HUDEP-2 (cell line): Measurements from ENCODE around the gene MBD3L5.
"Not testable (repeated sequence)": the region's sequence is repeated elsewhere in the genome, so short reads cannot be mapped to it uniquely, and the experiment has no call there.

Source experiments
- DNase-seq, 76 experiments: peaks; one replicate each; lab custom pipeline; 2025; ENCODE audit not compliant: unreplicated experiment in 76 of 76; lab: John Stamatoyannopoulos, UW

The MBD3L5 gene

GRCh38 chr19:7051421-7051820, 21.0 kb downstream of the MBD3L5 start:
- not testable (repeated sequence) for DNase-seq

GRCh38 chr19:7052896-7053295, 22.5 kb downstream of the MBD3L5 start:
- DNase-seq = not testable (repeated sequence)

GRCh38 chr19:7054635-7055368, 24.4 kb downstream of the MBD3L5 start:
- DNase-seq = not testable (repeated sequence)

- DNase-seq = not testable (repeated sequence)
Observed at GRCh38 chr19:7055679-7056078, 25.3 kb downstream of the MBD3L5 start.

GRCh38 chr19:7056371-7056770, 26.0 kb downstream of the MBD3L5 start:
- not testable (repeated sequence) for DNase-seq

GRCh38 chr19:7058576-7058975, 28.2 kb downstream of the MBD3L5 start, which contains the start of gene MBD3L3:
TSS of gene MBD3L3 (minus strand) at chr19:7058676. CDS start at chr19:7058605, 71 bp downstream.
- not testable (repeated sequence) for DNase-seq

- DNase-seq = not testable (repeated sequence)
Observed at GRCh38 chr19:7059977-7060376, 29.6 kb downstream of the MBD3L5 start.

GRCh38 chr19:7063339-7063738, 33.0 kb downstream of the MBD3L5 start:
- DNase-seq = no peak

GRCh38 chr19:7063764-7064418, 33.5 kb downstream of the MBD3L5 start:
- DNase-seq = no peak

GRCh38 chr19:7067122-7067521, 36.7 kb downstream of the MBD3L5 start:
- DNase-seq = peak in 15 of 76 experiments; percentile 5 to 48 (median 19)

- DNase-seq = no peak
Observed at GRCh38 chr19:7067716-7068115, 37.3 kb downstream of the MBD3L5 start.

- no peak for DNase-seq
Observed at GRCh38 chr19:7068599-7068998, 38.2 kb downstream of the MBD3L5 start.

- DNase-seq = peak; percentile 35 to 100 (median 99)
Observed at GRCh38 chr19:7069042-7069903, 38.9 kb downstream of the MBD3L5 start, which contains the start of gene ZNF557. TSS of gene ZNF557 (plus strand) at chr19:7069703. CDS start at chr19:7075075, 5,372 bp downstream.

GRCh38 chr19:7069904-7070226, 39.5 kb downstream of the MBD3L5 start:
- DNase-seq = peak in 2 of 76 experiments; percentile 27 to 34

GRCh38 chr19:7072541-7072940, 42.2 kb downstream of the MBD3L5 start:
- DNase-seq = no peak

GRCh38 chr19:7074705-7075282, 44.4 kb downstream of the MBD3L5 start:
- DNase-seq = no peak

- DNase-seq = no peak
Observed at GRCh38 chr19:7076151-7076550, 45.8 kb downstream of the MBD3L5 start.

- no peak for DNase-seq
Observed at GRCh38 chr19:7078008-7078407, 47.6 kb downstream of the MBD3L5 start.
